H9 (cell line): ENCODE measurements around the gene FHOD3. TPM values are rescaled to one million over a fixed set of nuclear protein-coding genes. Genes with fewer than 3 reads are reported as not detected.

Experiments
- DNase-seq: peaks from one replicate; pipeline ENCODE4 v3.0.0-alpha.2; 2017
- H2AFZ ChIP-seq: one replicate; pipeline ENCODE4 v1.6.1; 2013; ENCODE audit warnings: mild to moderate bottlenecking, low read length, control low read depth, moderate library complexity
- H2AK5ac ChIP-seq: 2 replicates; pipeline ENCODE4 v1.6.1; 2013; ENCODE audit warnings: low read length, control low read depth, mixed read lengths; ENCODE audit not compliant: insufficient read length
- H2BK120ac ChIP-seq: one replicate; pipeline ENCODE4 v1.6.1; 2013; ENCODE audit warnings: low read depth, mild to moderate bottlenecking, low read length, control low read depth, inconsistent platforms; ENCODE audit not compliant: poor library complexity, severe bottlenecking
- H2BK12ac ChIP-seq: 2 replicates; pipeline ENCODE4 v1.6.1; 2013; ENCODE audit warnings: low read length, control low read depth, mixed read lengths, low read depth; ENCODE audit not compliant: insufficient read length
- H2BK15ac ChIP-seq: 2 replicates; pipeline ENCODE4 v1.6.1; 2013; ENCODE audit warnings: low read depth, low read length, control low read depth
- H2BK20ac ChIP-seq: one replicate; pipeline ENCODE4 v1.6.1; 2013; ENCODE audit warnings: low read depth, mild to moderate bottlenecking, low read length, control low read depth, inconsistent platforms; ENCODE audit not compliant: poor library complexity, severe bottlenecking
- H2BK5ac ChIP-seq: 2 replicates; pipeline ENCODE4 v1.6.1; 2013; ENCODE audit warnings: low read length, control low read depth, mixed read lengths; ENCODE audit not compliant: insufficient read length
- H3K14ac ChIP-seq: 2 replicates; pipeline ENCODE4 v1.6.1; 2013; ENCODE audit warnings: low read length, control low read depth; ENCODE audit not compliant: insufficient read depth
- H3K18ac ChIP-seq: 2 replicates; pipeline ENCODE4 v1.6.1; 2013; ENCODE audit warnings: low read depth, mild to moderate bottlenecking, mixed read lengths, low read length, control low read depth; ENCODE audit not compliant: insufficient read length
- H3K23ac ChIP-seq: 2 replicates; pipeline ENCODE4 v1.6.1; 2013; ENCODE audit warnings: low read length, control low read depth, mixed read lengths, low read depth; ENCODE audit not compliant: insufficient read length
- H3K23me2 ChIP-seq: 2 replicates; pipeline ENCODE4 v1.6.1; 2013; ENCODE audit warnings: low read depth, mild to moderate bottlenecking, mixed read lengths, low read length, control low read depth; ENCODE audit not compliant: insufficient read length, poor library complexity, severe bottlenecking
- H3K27ac ChIP-seq: 2 replicates; pipeline ENCODE4 v1.5.1; 2013; ENCODE audit warnings: low read length, control low read depth, mixed read lengths, low read depth; ENCODE audit not compliant: insufficient read length
- H3K27me3 ChIP-seq: 2 replicates; pipeline ENCODE4 v1.6.1; 2013; ENCODE audit warnings: low read length, control low read depth, inconsistent platforms; ENCODE audit not compliant: insufficient read depth
- H3K4ac ChIP-seq: 2 replicates; pipeline ENCODE4 v1.6.1; 2013; ENCODE audit warnings: low read depth, mild to moderate bottlenecking, control low read depth, inconsistent platforms, low read length, moderate library complexity
- H3K4me1 ChIP-seq: 2 replicates; pipeline ENCODE4 v1.6.1; 2013; ENCODE audit warnings: low read length, control low read depth, inconsistent platforms; ENCODE audit not compliant: insufficient read depth
- H3K4me2 ChIP-seq: 2 replicates; pipeline ENCODE4 v1.6.1; 2013; ENCODE audit warnings: low read length, control low read depth, mixed read lengths; ENCODE audit not compliant: insufficient read length, insufficient read depth
- H3K56ac ChIP-seq: 2 replicates; pipeline ENCODE4 v1.6.1; 2013; ENCODE audit warnings: low read depth, mild to moderate bottlenecking, mixed read lengths, low read length, control low read depth; ENCODE audit not compliant: insufficient read length
- H3K79me1 ChIP-seq: 2 replicates; pipeline ENCODE4 v1.6.1; 2013; ENCODE audit warnings: low read depth, mild to moderate bottlenecking, moderate library complexity, low read length, control low read depth, inconsistent platforms; ENCODE audit not compliant: insufficient read depth, poor library complexity, severe bottlenecking
- H3K79me2 ChIP-seq: 2 replicates; pipeline ENCODE4 v1.6.1; 2013; ENCODE audit warnings: low read length, control low read depth, inconsistent platforms; ENCODE audit not compliant: insufficient read depth
- H3K9ac ChIP-seq: 2 replicates; pipeline ENCODE4 v1.6.1; 2013; ENCODE audit warnings: low read length, control low read depth, mixed read lengths; ENCODE audit not compliant: insufficient read length; ENCODE audit errors: extremely low read depth
- H3K9me3 ChIP-seq: one replicate; pipeline ENCODE4 v1.6.1; 2013; ENCODE audit warnings: low read depth, low read length, inconsistent platforms; ENCODE audit not compliant: control insufficient read depth
- H3T11ph ChIP-seq: one replicate; pipeline ENCODE4 v1.6.1; 2013; ENCODE audit warnings: mild to moderate bottlenecking, low read length, control low read depth, inconsistent platforms
- H4K20me1 ChIP-seq: one replicate; pipeline ENCODE4 v1.6.1; 2013; ENCODE audit not compliant: control insufficient read depth, insufficient read length, insufficient read depth
- H4K5ac ChIP-seq: 2 replicates; pipeline ENCODE4 v1.6.1; 2013; ENCODE audit warnings: low read depth, mild to moderate bottlenecking, mixed read lengths, low read length, control low read depth; ENCODE audit not compliant: insufficient read length
- H4K8ac ChIP-seq: replicated peaks from 2 replicates; pipeline ENCODE4 v1.6.1; 2013; ENCODE audit warnings: low read length, control low read depth, mixed read lengths, low read depth; ENCODE audit not compliant: insufficient read length
- H4K91ac ChIP-seq: 2 replicates; pipeline ENCODE4 v1.6.1; 2013; ENCODE audit warnings: low read depth, mild to moderate bottlenecking, moderate library complexity, mixed read lengths, low read length, control low read depth; ENCODE audit not compliant: insufficient read length
- H3K27ac Mint-ChIP-seq, 3 experiments: 2 replicates in 2 of 3; 3 replicates in 1 of 3; pipeline ENCODE4 v1.8.0; 2020 to 2021; ENCODE audit warnings: mixed read lengths in 3 of 3, mild to moderate bottlenecking in 1 of 3, moderate library complexity in 1 of 3
- H3K27me3 Mint-ChIP-seq: 2 replicates; pipeline ENCODE4 v1.8.0; 2021; ENCODE audit warnings: low read depth, mild to moderate bottlenecking, moderate library complexity, mixed read lengths
- H3K36me3 Mint-ChIP-seq, 3 experiments: 2 replicates in 2 of 3; 3 replicates in 1 of 3; pipeline ENCODE4 v1.8.0; 2020 to 2021; ENCODE audit warnings: low read depth in 3 of 3, mixed read lengths in 3 of 3; ENCODE audit not compliant: insufficient read depth in 1 of 3
- H3K4me1 Mint-ChIP-seq, 2 experiments: 2 replicates each; pipeline ENCODE4 v1.8.0; 2020; ENCODE audit warnings: mixed read lengths in 2 of 2
- H3K4me3 Mint-ChIP-seq, 2 experiments: 2 replicates in 1 of 2; 3 replicates in 1 of 2; pipeline ENCODE4 v1.8.0; 2020 to 2021; ENCODE audit warnings: mild to moderate bottlenecking in 2 of 2, mixed read lengths in 2 of 2, moderate library complexity in 1 of 2
- H3K9me3 Mint-ChIP-seq, 2 experiments: 2 replicates in 1 of 2; 3 replicates in 1 of 2; pipeline ENCODE4 v1.8.0; 2020; ENCODE audit warnings: mild to moderate bottlenecking in 2 of 2, mixed read lengths in 2 of 2, moderate library complexity in 1 of 2
- WGBS: extraction: QIAGEN DNeasy Blood & Tissue Kit; methylation state at CpG from one replicate; pipeline ENCODE4 v1.1.7; 2013; ENCODE audit warnings: missing lambda C conversion rate, low lambda C conversion rate, mixed read lengths; ENCODE audit not compliant: insufficient read length; ENCODE audit errors: extremely low coverage; 5-methylcytosine and 5-hydroxymethylcytosine counted together
- total RNA-seq: library from RNA; stranded (reverse); gene quantifications from 2 replicates; pipeline ENCODE4 v1.2.1, GENCODE V29; 2021
- TF ChIP-seq, protein P1 (sequence below): fragments of 200-600 bp; sonication (generic); conservative IDR thresholded peaks from 3 replicates; pipeline ENCODE4 v1.8.0; 2021; ENCODE audit warnings: antibody characterized with exemption, mild to moderate bottlenecking

The FHOD3 gene
- total RNA-seq, 1 experiment from 2014 or later, result 8.0 TPM

DNA sequence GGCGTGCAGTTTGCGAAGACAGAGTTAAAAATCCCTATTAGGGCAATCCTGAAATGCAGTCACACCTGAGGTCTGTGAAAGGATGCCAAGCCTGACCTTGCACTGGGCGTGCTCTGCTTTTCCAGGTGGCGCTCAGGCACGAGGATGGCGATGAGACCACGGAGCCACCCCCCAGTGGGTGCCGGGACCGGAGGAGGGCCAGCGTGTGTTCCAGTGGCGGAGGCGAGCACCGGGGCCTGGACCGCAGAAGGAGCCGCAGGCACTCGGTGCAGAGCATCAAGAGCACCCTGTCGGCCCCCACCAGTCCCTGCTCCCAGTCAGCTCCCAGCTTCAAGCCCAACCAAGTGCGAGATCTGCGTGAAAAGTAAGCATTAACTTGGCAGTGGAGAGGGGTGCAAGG is 327.9 kb downstream of the FHOD3 start:
- DNase-seq, result no peak
- H3K23me2 ChIP-seq, result no peaks in the 10 kb centered on the region
- H3K4ac ChIP-seq, result no peak overlapping the region
- H2AFZ ChIP-seq, result no peak overlapping the region
- Mint-ChIP-seq H3K27me3 (no peaks in the 10 kb centered on the region), H3K27ac (no peak overlapping the region), H3K36me3 (peaks cover 0 to 5% (median 0%) of the 10 kb centered on the region in 3 experiments; a peak in 1 of 7 replicates), H3K4me3 (no peak overlapping the region), H3K4me1 (no peaks in the 10 kb centered on the region), H3K9me3 (no peaks in the 10 kb centered on the region)
- no peak overlapping the region for H3K18ac ChIP-seq
- TF ChIP-seq, protein P1, sequence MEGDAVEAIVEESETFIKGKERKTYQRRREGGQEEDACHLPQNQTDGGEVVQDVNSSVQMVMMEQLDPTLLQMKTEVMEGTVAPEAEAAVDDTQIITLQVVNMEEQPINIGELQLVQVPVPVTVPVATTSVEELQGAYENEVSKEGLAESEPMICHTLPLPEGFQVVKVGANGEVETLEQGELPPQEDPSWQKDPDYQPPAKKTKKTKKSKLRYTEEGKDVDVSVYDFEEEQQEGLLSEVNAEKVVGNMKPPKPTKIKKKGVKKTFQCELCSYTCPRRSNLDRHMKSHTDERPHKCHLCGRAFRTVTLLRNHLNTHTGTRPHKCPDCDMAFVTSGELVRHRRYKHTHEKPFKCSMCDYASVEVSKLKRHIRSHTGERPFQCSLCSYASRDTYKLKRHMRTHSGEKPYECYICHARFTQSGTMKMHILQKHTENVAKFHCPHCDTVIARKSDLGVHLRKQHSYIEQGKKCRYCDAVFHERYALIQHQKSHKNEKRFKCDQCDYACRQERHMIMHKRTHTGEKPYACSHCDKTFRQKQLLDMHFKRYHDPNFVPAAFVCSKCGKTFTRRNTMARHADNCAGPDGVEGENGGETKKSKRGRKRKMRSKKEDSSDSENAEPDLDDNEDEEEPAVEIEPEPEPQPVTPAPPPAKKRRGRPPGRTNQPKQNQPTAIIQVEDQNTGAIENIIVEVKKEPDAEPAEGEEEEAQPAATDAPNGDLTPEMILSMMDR, result no peak
- no peak overlapping the region for H3K56ac ChIP-seq
- no peak overlapping the region for H3K27ac ChIP-seq
- H3K9ac ChIP-seq, result no peak overlapping the region
- no peak overlapping the region for H2BK5ac ChIP-seq
- no peak overlapping the region for H2BK20ac ChIP-seq
- no peaks in the 10 kb centered on the region for H3K27me3 ChIP-seq
- H2BK120ac ChIP-seq, result no peak overlapping the region
- no peak overlapping the region for H2AK5ac ChIP-seq
- no peak overlapping the region for H4K5ac ChIP-seq
- H4K8ac ChIP-seq, result no peak overlapping the region
- H2BK12ac ChIP-seq, result no peak overlapping the region
- no peaks in the 10 kb centered on the region for H3K4me1 ChIP-seq
- no peaks in the 10 kb centered on the region for H3K9me3 ChIP-seq
- no peaks in the 10 kb centered on the region for H3K79me1 ChIP-seq
- no peaks in the 10 kb centered on the region for H3K79me2 ChIP-seq
- no peak overlapping the region for H3K4me2 ChIP-seq
- H3K23ac ChIP-seq, result no peak overlapping the region
- no peak overlapping the region for H3T11ph ChIP-seq
- H4K20me1 ChIP-seq, result no peaks in the 10 kb centered on the region
- no peak overlapping the region; the same call in 1 of the 2 replicates for H3K14ac ChIP-seq
- WGBS, result no CpG with 5 or more reads among the region's 19 CpGs
- H4K91ac ChIP-seq, result no peak overlapping the region
- H2BK15ac ChIP-seq, result no peak overlapping the region
